ENCODE results near the gene TNFSF10. TPM values are rescaled to one million over a fixed set of nuclear protein-coding genes. Genes with fewer than 3 reads are reported as not detected.
"Not testable (repeated sequence)": the region's sequence is repeated elsewhere in the genome, so short reads cannot be mapped to it uniquely, and the experiment has no call there.

Gene TNFSF10
- total RNA-seq, 2 experiments from 2014 or later, result 36.1 to 37.6 TPM

DNA sequence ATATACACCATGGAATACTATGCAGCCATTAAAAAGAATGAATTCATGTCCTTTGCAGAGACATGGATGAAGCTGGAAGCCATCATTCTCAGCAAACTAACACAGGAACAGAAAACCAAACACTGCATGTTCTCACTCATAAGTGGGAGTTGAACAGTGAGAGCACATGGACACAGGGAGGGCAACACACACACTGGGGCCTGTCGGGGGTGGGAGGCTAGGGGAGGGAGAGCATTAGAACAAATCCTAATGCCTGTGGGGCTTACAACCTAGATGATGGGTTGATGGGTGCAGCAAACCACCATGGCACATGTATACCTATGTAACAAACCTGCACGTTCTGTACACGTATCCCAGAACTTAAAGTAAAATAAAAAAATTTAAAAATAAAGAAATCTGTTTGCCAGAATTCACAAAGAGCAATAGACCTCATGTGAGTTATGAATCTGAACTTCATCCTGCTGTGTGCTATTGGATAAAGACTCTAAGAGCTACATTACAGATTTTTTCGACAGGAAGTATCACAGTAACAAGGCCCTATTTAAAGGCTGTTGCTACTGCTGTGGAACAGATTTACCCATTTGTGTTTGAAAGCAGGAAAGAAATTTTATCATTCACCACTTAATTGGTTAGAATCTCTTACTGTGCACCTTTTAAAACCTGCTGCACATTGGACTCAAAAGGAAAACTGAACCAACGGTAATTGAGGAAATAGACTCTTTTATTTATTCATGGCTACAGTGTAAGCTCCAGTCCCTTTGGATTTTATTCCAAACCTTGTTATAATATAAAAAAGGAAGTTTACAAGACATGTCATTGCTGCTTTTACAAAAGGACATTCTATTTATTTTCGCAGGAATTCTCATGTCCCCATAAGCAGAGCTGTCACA is 1.1 kb downstream of the TNFSF10 start:
- POLR2A ChIA-PET, result interaction anchor here (1.2 to 1.5 kb wide), 2 partner anchors 9 to 69 kb away, joined by 3 to 7 read pairs; no protein-coding TSS in a partner anchor
- CTCF ChIA-PET, result interaction anchor here (0.6 to 2.1 kb wide), 5 partner anchors 45 to 102 kb away, joined by 3 to 7 read pairs (median 4); no protein-coding TSS in a partner anchor

DNA sequence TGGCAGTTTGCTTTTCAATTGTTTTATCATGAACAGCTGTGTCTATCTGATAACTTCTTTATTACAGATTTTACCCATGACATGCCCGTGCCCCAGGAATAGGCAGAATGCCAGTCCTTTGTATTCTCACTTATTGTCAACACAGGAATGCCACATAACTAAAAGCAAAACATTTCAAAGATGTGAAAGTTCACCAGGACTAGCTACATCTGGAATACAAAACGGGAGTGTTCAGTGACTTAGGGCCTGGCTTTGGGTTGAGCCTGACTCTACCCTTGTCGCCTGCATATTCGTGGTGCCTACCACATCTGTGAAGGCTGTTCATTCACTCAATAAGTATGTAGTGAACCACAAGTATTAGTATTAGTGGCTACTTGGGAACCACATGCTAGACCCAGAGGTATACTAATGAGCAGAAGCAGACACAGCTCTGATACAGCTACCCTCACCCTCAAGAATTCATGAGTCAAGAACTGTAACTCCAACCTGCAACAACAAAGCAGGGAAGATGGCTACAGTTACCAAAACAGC is 2.9 kb downstream of the TNFSF10 start:
- CTCF ChIA-PET, result interaction anchor here (1.4 to 2.1 kb wide), 2 partner anchors 75 to 146 kb away, joined by 3 to 5 read pairs; no protein-coding TSS in a partner anchor
- POLR2A ChIA-PET, result no interaction called here

DNA sequence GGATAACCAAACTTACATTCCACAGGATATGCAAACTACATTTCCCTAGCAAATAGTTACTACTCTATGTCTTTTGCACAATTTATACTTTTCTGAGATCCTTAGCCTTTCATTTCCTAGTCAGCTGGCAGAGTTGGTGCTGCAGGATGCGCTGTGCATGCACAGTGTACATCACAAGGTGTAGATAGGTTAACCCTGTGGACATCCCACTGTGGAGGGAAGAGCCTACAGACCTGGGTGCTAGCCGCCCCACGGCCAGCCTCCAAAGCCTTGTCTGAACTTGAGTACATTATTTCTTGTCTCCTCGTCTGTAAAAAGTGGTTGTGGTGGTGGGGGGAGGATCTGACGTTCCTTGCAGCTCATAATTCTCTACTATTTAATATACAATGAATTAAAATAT is 3.5 kb downstream of the TNFSF10 start:
- CTCF ChIA-PET, result interaction anchor here (1.4 to 2.1 kb wide), 2 partner anchors 76 to 147 kb away, joined by 3 to 5 read pairs; no protein-coding TSS in a partner anchor

DNA sequence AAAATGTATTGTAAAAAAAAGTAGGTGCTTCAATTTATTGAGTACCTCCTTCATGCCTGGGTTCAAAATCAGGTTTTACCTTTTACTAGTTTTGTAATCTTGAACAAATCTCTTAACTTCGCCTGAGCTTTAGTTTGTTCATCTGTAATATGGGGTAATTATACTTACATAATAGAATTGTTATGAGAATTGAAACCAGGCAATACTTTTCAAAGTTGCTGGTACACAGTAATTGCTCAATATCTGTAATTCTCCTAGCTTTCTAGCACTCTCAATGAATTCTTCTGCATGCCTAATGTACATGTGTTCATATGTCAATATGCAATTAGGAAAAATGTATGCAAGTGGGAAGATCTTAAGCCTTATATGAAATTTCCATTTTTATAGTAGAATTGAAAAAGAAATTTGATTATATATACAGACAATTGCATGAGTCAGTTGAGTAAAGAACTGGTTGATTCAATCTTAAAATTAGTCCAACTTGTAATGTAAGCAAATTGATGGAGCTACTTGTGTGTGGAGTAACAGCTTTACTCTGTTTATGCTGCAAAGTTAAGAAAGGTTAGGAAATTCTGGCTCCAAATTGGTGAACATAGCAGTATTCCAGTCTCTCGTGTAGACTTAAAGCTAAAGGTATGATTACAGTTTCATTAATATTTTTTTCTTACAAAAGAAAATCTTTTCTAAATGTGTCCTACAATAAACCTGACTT is 4.1 kb downstream of the TNFSF10 start:
- ChIA-PET POLR2A (no interaction called here), CTCF (interaction anchor here (1.0 to 1.4 kb wide), 2 partner anchors 9 to 148 kb away, joined by 3 to 4 read pairs; no protein-coding TSS in a partner anchor)

More for the DNA sequence above, 3.5 kb downstream of the TNFSF10 start:
- POLR2A ChIA-PET, result no interaction called here

DNA sequence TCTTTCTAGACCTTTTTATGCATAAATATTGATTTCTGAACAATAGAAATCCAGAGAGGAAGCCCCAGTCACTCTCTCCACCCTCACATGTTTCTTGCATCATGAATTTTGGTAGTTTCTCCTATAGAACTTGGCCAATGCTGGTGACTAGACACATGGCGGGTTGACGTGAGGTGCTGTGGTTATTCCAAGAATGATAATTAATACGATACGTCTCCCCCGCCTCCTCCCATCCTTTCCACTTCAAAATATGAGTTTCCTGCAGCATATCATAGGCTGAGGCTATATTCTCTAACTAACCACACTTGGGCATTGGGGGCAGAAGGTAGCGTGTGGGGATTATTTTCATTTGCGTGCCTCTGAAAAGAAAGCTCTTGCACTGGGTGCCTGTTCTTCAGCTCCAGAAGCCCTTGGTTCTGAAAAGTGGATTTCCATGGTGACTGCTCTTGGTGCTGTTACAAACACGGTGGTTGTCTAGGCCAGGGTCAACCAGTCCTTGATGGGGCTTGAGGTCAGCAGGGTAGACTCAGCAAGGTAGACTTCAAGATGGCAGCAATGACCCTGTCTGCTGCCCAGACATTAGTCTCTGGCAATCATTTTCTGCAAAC is 5.3 kb downstream of the TNFSF10 start:
- ChIA-PET POLR2A (interaction anchor here (0.6 to 0.7 kb wide), 2 partner anchors 12 to 13 kb away, joined by 3 read pairs; no protein-coding TSS in a partner anchor), CTCF (interaction anchor here (0.6 to 1.2 kb wide), 3 partner anchors 8 to 96 kb away, joined by 3 to 4 read pairs (median 3); no protein-coding TSS in a partner anchor)

DNA sequence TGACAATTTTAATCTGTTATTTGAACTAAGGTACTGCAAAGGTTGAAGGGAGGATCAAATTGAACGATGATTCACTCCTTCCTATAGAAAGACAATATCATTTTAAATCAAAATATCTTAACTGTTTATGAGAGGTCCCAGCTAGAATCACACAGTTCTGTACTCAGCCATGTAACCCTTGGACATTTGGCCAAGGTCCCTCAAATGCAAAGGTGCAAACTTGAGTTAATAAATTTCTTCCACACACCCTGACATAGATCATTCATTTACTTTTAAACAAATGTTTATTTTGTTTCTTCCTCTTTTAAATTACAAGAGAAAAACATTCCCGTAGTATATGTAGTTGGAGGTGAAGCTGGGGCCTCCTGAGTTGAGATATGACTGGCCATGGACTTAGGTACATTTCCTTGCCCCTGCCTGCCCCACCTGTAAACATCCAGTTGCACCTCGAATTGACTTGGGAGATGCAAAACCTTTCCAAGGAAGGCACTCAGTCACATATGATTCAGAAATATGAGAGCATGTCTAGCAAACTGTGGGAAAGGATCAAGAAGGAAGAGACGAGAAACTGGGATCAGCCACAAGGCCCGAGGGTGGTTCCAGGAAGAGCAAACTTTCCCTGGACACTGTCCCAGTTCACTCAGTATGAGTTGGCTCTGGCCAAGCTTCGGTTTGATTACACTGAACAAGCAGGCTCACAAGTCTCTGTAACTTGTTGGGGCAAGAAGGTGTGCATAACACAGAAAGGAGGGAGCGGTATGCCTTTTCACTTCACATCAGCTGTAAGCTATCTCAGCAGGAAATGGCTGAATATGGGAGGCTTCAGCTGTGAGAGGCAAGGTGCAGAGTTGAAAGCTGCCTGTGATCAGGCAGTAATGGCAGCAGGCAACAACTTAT is 6.7 kb downstream of the TNFSF10 start:
- CTCF ChIA-PET, result interaction anchor here (0.8 to 1.6 kb wide), 3 partner anchors 12 to 97 kb away, joined by 3 to 5 read pairs (median 3); no protein-coding TSS in a partner anchor
- POLR2A ChIA-PET, result interaction anchor here (0.8 kb wide), 1 partner anchor 78 kb away, joined by 3 read pairs; no protein-coding TSS in a partner anchor

DNA sequence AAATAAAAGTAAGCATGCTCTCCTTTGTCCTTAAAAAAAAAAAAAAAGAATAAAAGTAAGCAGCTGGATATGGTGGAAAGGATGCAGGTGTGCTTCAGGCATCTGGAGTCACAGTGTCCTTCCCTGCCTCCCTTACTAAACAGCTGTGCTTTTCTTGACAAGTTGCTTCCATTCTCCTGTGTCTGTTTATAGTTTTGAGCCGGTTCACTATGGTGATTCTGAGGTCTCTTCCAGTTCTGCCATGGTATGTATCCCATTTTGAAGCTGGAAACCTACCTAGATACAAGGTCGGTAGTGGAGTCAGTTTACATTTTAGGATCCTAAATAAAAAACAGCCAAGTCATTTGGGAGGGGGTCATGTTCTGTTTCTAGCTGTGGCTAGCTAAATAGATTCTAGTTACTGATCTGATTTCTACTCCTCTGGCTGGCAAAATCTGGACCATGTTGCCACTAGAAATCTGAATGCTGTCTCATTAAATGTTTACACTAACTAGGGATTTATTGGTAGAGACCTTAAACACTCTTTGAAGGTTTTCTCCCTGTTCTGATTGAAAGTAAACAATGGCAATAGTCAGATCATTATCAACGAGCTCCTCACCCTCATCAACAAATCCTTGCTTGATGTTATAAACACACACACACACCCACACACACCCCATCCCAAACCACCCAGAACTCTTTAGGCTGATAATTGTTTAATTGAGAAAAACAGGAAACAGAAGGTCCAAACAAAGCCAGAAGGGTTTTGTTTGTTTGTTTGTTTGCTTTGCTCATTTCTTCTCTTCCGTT is 7.9 kb downstream of the TNFSF10 start:
- POLR2A ChIA-PET, result interaction anchor here (0.6 kb wide), 1 partner anchor 79 kb away, joined by 10 read pairs; no protein-coding TSS in a partner anchor
- CTCF ChIA-PET, result interaction anchor here (0.8 to 4.7 kb wide), 2 partner anchors 34 to 80 kb away, joined by 3 to 23 read pairs; no protein-coding TSS in a partner anchor

DNA sequence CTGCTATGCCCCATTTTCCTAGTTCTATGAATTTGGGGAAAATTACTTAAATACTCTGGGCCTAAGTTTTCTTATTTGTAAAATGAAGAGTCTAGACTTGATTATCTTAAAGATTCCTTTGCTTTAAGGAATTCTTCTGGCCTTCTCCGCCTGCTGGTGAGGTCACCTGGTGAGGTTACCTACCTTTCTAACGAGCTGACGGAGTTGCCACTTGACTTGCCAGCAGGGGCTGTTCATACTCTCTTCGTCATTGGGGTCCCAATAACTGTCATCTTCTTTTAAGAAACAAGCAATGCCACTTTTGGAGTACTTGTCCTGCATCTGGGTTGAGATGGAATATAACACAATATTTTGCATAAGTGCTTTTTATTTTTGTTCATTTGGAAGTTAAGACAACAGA is 8.6 kb downstream of the TNFSF10 start:
- POLR2A ChIA-PET, result no interaction called here
- CTCF ChIA-PET, result interaction anchor here (0.8 to 4.7 kb wide), 2 partner anchors 35 to 81 kb away, joined by 3 to 23 read pairs; no protein-coding TSS in a partner anchor

DNA sequence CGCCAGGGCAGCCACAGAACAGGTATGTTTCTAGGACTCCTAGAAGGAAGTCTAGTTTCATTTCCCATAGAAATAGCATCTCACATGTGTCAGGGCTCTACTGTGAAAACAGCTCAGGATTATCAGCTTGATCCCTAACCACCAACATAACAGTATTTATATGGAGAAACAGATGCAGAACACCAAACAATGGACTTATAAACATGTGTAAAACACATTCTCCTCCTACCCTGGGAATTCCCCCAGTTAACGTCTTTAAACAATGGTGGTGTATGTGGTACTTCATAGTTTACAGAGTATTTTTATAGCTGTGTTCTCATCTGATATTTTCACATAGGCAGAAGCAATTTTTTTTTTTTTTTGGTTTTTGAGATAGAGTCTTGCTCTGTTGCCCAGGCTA is 9.7 kb downstream of the TNFSF10 start:
- ChIA-PET POLR2A (interaction anchor here (0.6 to 2.4 kb wide), 2 partner anchors 9 to 16 kb away, joined by 3 to 7 read pairs; no protein-coding TSS in a partner anchor), CTCF (interaction anchor here (0.9 to 4.7 kb wide), 2 partner anchors 82 to 153 kb away, joined by 3 to 23 read pairs; no protein-coding TSS in a partner anchor)

DNA sequence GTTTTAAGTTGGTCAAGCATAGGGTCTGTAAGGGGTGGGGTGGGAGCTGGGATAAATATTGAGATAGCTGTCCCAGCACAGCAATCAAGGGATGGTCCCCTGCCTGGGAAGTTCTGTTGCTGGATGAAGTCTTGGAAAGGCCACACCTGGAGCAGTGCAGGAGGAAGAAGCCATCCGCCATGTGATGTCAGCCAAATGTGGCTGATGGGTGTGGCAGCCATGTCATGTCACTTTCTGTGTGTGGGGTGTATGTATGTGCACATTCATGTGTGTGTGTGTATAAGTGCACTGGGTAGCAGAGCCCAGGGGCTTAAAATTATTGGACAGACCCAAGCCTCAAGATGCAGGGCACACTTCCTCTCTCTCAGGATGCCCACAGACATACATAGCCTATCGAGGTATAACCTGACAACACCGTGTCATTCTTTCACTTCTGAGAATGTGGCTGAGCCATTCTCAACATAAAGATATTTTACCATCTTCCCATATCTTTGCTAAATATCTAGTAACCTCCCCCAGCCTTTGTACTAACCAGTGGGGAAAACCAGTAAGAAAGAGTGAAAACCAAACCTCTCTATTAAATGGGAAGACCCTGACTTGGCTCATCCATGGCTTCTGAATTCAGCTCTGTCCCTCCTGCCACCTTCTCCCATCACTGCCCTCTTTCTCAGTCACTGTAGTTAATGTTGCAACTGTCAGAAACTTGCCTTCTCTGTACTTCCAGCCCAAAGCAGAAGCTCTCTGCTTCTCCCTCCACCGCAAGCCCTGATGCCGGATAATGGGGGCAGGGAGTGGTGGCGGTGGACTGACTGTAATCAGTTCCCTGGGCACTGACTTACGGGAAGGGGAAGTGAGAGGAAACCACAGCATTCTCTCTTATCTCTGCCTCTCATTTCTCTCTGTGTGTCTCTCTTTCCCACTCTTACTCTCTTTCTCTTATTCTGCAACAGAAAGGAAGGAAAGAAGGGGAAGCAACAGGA is 11.2 kb downstream of the TNFSF10 start:
- CTCF ChIA-PET, result interaction anchor here (0.9 to 4.7 kb wide), 4 partner anchors 18 to 83 kb away, joined by 3 to 23 read pairs (median 4); no protein-coding TSS in a partner anchor
- POLR2A ChIA-PET, result interaction anchor here (0.6 to 2.4 kb wide), 3 partner anchors 10 to 80 kb away, joined by 3 to 7 read pairs (median 5); no protein-coding TSS in a partner anchor

DNA sequence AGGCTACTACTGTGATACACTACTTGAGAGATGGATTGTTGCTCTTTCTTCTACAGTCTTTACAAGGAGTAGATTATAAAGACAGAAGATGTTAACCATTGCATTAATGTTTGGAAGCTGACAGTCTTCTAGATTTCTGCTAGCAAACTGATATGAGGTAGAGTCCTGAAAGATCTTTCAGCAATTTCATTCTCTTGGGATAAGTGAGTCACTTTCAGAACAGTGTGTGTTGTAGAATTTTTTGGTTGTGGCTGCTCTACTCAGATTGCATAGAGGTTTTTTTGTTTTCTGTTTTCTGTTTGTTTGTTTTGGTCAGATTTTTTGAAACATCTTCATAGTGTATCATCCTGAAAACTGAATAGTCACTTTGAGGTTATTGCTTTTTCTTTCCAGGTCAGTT is 17.1 kb downstream of the TNFSF10 start:
- ChIA-PET CTCF (no interaction called here), POLR2A (no interaction called here)

DNA sequence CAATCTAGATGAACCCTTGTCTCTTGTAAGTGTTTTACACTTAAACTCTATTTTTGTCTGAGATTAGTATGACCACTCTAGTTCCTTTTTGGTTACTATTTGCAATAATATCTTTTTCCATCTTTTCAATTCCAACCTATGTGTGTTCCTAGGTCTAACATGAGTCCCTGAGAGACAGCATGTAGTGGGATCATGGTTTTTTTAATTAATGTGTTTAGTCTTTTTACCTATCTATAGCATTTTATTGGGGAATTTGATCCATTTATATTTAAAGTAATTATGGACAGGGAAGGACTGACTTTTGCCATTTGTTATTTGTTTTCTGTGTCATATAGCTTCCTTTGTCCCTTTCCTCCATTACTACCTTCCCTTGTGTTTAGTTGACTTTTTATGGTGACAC is 21.7 kb downstream of the TNFSF10 start:
- ChIA-PET CTCF (no interaction called here), POLR2A (no interaction called here)

DNA sequence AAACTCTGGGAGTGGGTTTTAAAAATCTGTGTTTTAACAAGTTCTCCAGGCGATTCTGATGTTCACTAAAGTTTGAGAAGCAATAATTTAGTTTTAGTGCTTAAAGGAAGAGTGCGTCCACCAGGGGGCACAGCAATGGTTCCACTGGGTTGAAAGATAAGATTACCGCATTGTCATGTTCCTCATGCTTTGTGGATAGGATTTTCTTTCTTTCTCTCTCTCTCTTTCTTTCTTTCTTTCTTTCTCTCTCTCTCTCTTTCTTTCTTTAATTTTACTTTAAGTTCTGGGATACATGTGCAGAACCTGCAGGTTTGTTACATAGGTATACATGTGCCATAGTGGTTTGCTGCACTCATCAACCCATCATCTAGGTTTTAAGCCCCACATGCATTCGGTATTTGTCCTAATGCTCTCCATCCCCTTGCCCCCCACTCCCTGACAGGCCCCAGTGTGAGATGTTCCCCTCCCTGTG is 33.0 kb downstream of the TNFSF10 start:
- CTCF ChIA-PET, result interaction anchor here (0.8 to 0.9 kb wide), 2 partner anchors 22 to 105 kb away, joined by 3 to 7 read pairs; no protein-coding TSS in a partner anchor

DNA sequence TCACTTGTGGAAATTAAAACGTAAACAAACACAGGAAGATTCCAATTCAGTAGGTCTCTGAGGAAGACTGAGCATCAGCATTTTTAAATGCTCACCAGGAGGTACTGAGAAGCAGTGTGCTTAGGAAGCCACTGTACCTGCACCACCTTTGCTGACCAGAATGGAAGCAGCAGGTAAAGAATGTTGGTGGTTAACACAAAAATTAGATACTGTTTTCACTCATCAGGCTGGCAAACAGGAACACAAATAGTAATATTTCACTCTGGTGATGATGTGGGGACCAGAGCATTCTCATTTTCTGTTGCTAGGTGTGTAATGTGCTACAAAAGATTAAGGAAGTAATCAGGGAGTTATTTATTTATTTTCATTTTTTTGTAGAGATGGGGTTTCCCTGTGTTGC is 45.1 kb downstream of the TNFSF10 start:
- ChIA-PET CTCF (interaction anchor here (1.0 to 2.8 kb wide), 5 partner anchors 16 to 146 kb away, joined by 3 to 15 read pairs (median 4); partner anchors contain the start of gene TNFSF10), POLR2A (no interaction called here)

More for the DNA sequence above, 33.0 kb downstream of the TNFSF10 start:
- POLR2A ChIA-PET, result not testable (repeated sequence)

DNA sequence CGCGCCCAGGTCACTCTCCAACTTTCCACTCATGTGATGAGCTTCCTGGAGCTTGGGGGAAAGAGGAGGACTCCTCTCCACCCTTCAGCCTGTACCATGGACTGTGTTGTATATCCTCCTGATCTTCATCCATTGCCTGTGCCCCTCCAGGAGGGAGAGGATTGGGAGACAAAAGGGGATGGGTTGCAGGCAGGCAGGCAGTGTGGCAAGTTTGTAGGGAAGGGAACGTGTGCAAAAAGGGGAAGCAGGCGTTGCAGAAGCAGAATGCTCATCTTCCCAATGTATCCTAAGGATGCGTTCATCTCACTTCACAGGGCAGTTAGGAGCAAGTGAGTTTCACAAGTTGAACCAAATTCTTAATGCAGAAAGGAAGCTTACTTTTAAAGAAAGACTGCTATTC is 46.9 kb downstream of the TNFSF10 start:
- ChIA-PET CTCF (interaction anchor here (0.6 to 2.8 kb wide), 7 partner anchors 10 to 215 kb away, joined by 3 to 15 read pairs (median 4); no protein-coding TSS in a partner anchor), POLR2A (interaction anchor here (0.8 kb wide), 1 partner anchor 977 kb away, joined by 13 read pairs; no protein-coding TSS in a partner anchor)

All from activated CD8-positive, alpha-beta memory T cell treated with anti-CD3 and anti-CD28 coated beads for 36 hours (primary cell).